ENCODE data around the gene PFDN4.

Gene PFDN4

DNA sequence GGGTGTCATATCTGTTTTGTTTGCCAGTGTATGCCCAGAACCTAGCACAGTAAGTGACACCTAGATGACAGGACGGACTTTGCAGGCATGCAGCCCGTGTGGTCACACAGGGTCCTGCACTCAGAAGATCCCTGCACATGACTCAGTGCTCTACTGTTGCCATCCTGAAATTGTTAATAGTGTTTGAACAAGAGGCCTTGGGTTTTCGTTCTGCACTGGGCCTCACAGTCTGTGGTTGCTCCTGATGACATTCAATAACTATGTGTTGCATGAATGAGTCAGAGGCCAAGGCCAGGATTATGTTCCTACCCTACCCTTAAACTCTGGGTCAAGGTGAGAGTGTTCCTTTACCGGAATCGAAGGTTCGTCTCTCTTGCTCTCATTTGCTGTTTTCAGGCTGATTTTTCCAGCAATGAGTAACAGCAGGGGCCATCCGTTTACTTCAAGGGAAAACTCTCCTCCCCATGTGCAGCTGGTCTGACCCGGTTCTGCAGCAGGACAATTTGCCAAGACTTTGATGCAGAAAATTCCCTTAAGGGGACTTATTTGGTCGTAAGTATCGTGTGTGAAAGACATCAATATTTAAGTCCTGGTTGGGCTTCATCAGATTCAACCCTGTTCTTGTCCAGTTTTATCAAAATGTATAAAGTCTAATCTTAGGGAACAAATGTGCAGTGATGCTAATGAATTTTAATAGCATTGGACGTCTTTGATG, 13.0 kb upstream of the PFDN4 start:
- H3K27ac ChIP-seq (ENCODE audit: low read depth, low read length): no peak overlapping the region

DNA sequence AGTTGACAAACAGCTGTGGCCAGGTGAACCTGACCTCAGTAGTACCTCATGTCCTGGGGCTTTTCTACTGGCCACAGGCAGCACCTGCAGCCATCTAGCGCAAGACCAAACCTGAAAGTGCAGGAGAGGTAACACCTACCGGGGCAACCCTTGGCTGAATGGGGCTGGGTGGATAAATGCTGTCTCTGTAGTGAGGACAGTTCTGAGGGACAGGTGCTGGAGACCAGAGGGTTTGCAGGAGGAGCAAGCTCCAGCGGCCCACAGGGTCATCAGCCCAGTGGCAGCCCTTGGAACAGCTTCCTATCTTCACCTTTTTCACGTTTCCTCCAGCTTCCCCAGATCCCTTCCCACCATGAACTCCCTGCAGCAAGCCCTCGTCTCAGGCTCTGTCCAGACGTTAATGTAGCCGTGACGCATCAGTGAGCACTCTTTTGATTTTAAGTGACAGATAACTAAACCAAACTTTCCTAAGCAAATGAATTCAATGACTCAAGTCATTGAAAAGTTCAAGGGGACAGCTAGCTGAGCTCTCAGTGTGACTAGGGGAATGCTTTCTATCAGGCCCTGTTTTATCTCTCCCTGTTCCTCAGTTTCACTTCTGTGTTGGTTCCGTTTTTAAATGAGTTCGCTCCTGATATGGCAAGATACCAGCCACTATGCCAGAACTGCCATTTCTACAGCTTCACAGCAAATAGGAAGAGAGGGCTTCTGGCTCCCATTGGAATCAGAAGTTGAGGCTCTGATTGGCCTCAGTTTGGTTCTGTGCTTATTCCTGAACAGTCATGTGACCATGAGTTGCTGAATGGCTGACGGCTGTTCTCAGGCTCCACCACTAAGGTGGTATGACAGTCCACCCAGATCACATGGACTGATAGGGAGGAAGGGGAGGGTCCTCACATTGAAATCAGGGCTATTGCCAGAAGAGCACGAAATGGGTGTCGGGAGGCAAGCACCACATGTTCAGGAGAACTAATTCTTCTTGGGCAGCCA, 12.1 kb upstream of the PFDN4 start:
- Histone ChIP-seq H3K27ac (ENCODE audit: low read depth, low read length) (no peak overlapping the region), H3K4me3 (ENCODE audit: low read depth in 1 of 2, low read length in 2 of 2) (no peak overlapping the region), H3K4me1 (ENCODE audit: insufficient read depth, low read length) (no peaks in the 10 kb centered on the region), H3K27me3 (ENCODE audit: control insufficient read depth in 1 of 2, insufficient read depth in 2 of 2, low read length in 2 of 2) (no peaks in the 10 kb centered on the region), H3K9ac (ENCODE audit: low read length) (no peak overlapping the region), H3K36me3 (ENCODE audit: insufficient read depth, low read length) (no peaks in the 10 kb centered on the region), H3K9me3 (ENCODE audit: low read length) (no peaks in the 10 kb centered on the region)

More for the DNA sequence above, 13.0 kb upstream of the PFDN4 start:
- H3K27me3 ChIP-seq (ENCODE audit: control insufficient read depth in 1 of 2, insufficient read depth in 2 of 2, low read length in 2 of 2): no peaks in the 10 kb centered on the region
- no peaks in the 10 kb centered on the region for H3K4me1 ChIP-seq (ENCODE audit: insufficient read depth, low read length)
- no peak overlapping the region for H3K4me3 ChIP-seq (ENCODE audit: low read depth in 1 of 2, low read length in 2 of 2)
- no peaks in the 10 kb centered on the region for H3K9me3 ChIP-seq (ENCODE audit: low read length)
- H3K9ac ChIP-seq (ENCODE audit: low read length): no peak overlapping the region
- no peaks in the 10 kb centered on the region for H3K36me3 ChIP-seq (ENCODE audit: insufficient read depth, low read length)

DNA sequence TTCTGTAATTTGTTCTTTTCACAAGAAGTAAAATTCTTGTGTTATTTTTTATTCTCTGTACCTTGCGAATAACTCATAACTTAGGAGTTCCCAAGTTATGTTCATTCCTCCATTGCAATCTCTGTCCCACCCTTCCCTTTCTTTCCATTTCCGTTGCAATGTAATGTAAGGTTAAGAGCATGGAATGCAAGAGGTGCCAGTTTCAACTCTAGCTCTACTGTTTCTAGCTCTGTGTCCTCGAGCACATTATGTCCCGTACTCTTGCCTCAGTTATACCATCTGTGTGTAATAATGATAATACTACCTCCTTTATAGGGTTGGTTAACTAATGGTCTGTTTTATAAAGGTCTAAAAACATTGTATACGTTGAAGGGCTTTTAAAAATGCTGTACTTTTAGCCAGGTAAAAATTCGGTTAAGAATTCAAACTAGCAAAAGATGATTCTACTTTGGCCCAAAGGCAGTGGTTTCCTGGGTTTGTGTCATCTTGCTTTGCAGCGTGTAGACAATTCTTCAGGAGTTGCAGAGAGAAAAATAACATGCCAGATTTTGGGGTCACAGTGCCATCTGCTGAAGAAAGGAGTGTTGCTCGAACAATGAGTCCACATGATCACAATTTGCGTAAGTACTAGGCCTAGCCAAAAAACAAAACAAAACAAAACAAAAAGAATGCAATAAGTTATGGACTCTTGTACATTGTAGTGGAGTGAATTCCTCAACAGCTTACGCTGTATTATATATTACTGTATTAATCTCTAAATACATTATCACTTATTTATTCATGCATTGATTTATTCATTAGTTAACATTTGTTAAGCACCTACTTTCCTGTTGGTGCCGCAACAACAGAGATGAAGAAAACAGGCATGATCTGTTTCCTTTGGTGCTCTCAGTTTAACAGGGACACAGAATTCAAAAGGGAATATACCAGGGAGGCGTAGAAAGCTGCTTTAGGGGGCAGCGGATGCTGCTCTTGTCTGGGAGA, 10.0 kb upstream of the PFDN4 start:
- Histone ChIP-seq H3K9ac (ENCODE audit: low read length) (no peak overlapping the region), H3K9me3 (ENCODE audit: low read length) (no peaks in the 10 kb centered on the region), H3K4me1 (ENCODE audit: insufficient read depth, low read length) (no peaks in the 10 kb centered on the region), H3K27me3 (ENCODE audit: control insufficient read depth in 1 of 2, insufficient read depth in 2 of 2, low read length in 2 of 2) (no peaks in the 10 kb centered on the region), H3K36me3 (ENCODE audit: insufficient read depth, low read length) (no peaks in the 10 kb centered on the region), H3K27ac (ENCODE audit: low read depth, low read length) (no peak overlapping the region), H3K4me3 (ENCODE audit: low read depth in 1 of 2, low read length in 2 of 2) (no peak overlapping the region)

DNA sequence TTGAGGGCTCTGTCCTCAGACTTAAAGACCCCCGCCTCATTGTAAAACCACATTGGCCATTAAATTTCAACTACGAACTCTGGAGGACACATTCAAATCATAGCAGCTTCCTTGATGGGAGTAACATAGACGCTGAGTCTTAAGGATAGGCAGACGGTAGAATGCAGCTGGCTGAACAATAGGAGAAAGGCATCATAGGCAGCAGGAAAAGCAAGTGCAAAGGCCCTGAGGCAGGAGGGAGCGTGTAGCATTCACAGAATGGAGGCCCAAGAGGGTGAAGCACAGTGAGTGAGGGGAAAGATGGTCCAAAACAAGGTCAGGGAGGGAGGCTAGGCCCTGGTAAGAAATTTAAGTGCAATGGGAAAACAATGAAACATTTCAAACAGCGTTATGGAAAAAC, 8.6 kb upstream of the PFDN4 start:
- Histone ChIP-seq H3K9ac (ENCODE audit: low read length) (no peak overlapping the region), H3K27me3 (ENCODE audit: control insufficient read depth in 1 of 2, insufficient read depth in 2 of 2, low read length in 2 of 2) (no peaks in the 10 kb centered on the region), H3K9me3 (ENCODE audit: low read length) (no peaks in the 10 kb centered on the region)

DNA sequence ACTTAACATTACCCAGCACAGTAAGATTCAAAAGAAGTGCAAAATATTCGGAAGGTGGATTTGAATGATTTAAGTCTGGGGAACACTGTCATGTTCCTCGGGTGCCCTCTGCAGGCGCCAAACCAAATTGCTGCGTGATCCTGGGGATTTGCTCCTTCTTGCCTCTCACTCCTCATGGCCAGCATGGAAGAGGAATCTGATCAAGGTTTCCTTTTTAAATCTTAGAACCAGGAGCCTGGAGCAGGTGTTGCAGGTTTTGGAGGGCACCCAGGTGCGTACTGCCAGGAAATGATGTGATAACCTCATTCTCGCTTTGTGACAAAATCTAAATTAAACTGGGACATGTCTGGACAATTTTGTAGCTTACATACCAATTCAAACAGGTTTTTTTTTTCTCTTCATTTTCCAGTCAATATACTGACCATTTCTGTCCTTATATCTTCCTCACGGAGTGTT, 8.1 kb upstream of the PFDN4 start:
- H3K9ac ChIP-seq (ENCODE audit: low read length): no peak overlapping the region
- H3K4me1 ChIP-seq (ENCODE audit: insufficient read depth, low read length): no peaks in the 10 kb centered on the region
- no peaks in the 10 kb centered on the region for H3K9me3 ChIP-seq (ENCODE audit: low read length)
- H3K4me3 ChIP-seq (ENCODE audit: low read depth in 1 of 2, low read length in 2 of 2): no peak overlapping the region
- H3K27ac ChIP-seq (ENCODE audit: low read depth, low read length): no peak overlapping the region
- H3K36me3 ChIP-seq (ENCODE audit: insufficient read depth, low read length): no peaks in the 10 kb centered on the region
- H3K27me3 ChIP-seq (ENCODE audit: control insufficient read depth in 1 of 2, insufficient read depth in 2 of 2, low read length in 2 of 2): no peaks in the 10 kb centered on the region

More for the DNA sequence above, 8.6 kb upstream of the PFDN4 start:
- no peaks in the 10 kb centered on the region for H3K36me3 ChIP-seq (ENCODE audit: insufficient read depth, low read length)
- H3K27ac ChIP-seq (ENCODE audit: low read depth, low read length): no peak overlapping the region
- no peaks in the 10 kb centered on the region for H3K4me1 ChIP-seq (ENCODE audit: insufficient read depth, low read length)
- no peak overlapping the region for H3K4me3 ChIP-seq (ENCODE audit: low read depth in 1 of 2, low read length in 2 of 2)

DNA sequence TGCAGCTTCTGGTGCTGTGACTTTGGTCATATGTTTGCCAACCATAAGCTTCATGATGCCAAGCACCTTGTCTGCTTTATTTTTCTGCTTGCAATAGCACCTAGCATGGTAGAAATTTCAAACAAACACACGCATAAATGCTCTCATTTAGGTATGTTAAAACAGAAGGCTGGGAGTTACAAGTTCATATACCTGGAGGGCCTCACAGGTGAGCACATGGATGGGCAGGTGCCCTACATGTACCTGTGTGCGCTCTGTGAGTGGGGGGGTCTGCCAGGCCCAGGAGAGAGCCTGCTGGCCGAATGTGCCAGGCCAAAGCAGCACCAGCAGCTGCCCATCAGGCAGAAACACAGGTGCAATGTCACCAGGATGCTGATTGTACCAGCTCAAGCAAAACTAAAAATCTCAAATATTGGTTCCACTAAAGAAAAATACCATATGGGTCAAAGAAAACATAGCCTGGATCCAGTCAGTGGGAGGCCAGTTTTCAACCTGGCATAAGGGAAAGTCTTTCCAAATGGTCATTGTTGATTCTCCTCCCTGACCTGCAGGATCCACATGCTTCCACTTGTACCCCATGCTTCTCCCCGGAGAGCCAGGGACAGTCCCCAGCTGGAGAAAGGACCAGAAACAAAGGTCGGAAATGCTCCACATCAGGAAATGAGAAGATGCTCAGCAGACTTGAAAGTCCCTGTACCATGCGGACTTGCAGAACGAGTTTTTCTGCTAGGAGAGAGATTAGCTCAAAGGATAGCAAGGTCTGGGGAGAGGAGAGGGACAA, 7.2 kb upstream of the PFDN4 start:
- Histone ChIP-seq H3K27me3 (ENCODE audit: control insufficient read depth in 1 of 2, insufficient read depth in 2 of 2, low read length in 2 of 2) (no peaks in the 10 kb centered on the region), H3K27ac (ENCODE audit: low read depth, low read length) (no peak overlapping the region), H3K9ac (ENCODE audit: low read length) (no peak overlapping the region), H3K4me1 (ENCODE audit: insufficient read depth, low read length) (no peaks in the 10 kb centered on the region), H3K4me3 (ENCODE audit: low read depth in 1 of 2, low read length in 2 of 2) (no peak overlapping the region), H3K36me3 (ENCODE audit: insufficient read depth, low read length) (no peaks in the 10 kb centered on the region), H3K9me3 (ENCODE audit: low read length) (no peaks in the 10 kb centered on the region)

DNA sequence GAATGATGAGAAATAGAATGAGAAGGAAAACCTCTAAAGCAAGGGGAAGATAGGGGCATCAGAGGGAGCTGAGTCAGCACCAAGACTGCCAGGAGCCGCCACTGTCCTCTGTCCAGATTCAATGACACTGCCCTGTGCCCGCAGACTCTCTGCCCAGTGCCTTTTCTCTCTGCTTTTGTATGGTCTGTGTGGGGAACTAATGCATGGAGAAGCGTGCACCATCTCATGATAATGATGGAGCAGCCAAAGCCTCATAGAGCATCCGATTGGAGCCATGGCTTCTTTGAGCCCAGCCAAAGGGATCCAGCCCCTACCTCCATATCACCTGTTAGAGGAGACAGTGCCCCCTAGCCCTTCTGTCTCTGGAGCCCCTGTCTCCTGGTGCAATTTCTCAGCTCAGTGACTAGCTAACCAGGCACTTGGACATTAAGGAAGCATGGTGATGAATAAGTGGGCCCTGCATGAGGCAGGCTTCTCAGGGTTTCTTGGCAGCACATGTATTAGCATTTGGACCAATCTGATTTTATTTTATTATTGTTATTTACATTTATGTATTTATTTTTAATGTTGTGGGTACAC, 6.5 kb upstream of the PFDN4 start:
- no peaks in the 10 kb centered on the region for H3K27me3 ChIP-seq (ENCODE audit: control insufficient read depth in 1 of 2, insufficient read depth in 2 of 2, low read length in 2 of 2)
- no peaks in the 10 kb centered on the region for H3K36me3 ChIP-seq (ENCODE audit: insufficient read depth, low read length)
- H3K4me3 ChIP-seq (ENCODE audit: low read depth in 1 of 2, low read length in 2 of 2): no peak overlapping the region
- no peak overlapping the region for H3K27ac ChIP-seq (ENCODE audit: low read depth, low read length)
- no peaks in the 10 kb centered on the region for H3K4me1 ChIP-seq (ENCODE audit: insufficient read depth, low read length)
- no peak overlapping the region for H3K9ac ChIP-seq (ENCODE audit: low read length)
- no peaks in the 10 kb centered on the region for H3K9me3 ChIP-seq (ENCODE audit: low read length)

DNA sequence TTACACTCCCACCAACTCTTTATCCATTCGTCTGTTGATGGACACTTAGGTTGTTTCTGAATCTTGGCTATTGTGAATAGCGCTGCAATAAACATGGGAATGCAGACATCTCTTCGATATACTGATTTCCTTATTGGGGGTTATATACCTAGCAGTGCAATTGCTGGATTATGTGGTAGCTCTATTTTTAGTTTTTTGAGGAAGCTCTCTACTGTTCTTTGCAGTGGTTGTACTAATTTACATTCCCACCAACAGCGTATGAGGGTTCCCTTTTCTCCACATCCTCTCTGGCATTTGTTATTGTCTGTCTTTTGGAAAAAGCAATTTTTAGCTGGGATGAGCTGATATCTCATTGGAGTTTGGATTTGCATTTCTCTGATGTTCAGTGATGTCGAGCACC, 4.6 kb upstream of the PFDN4 start:
- Histone ChIP-seq H3K9me3 (ENCODE audit: low read length) (no peaks in the 10 kb centered on the region), H3K27me3 (ENCODE audit: control insufficient read depth in 1 of 2, insufficient read depth in 2 of 2, low read length in 2 of 2) (no peaks in the 10 kb centered on the region), H3K4me1 (ENCODE audit: insufficient read depth, low read length) (no peaks in the 10 kb centered on the region), H3K27ac (ENCODE audit: low read depth, low read length) (no peak overlapping the region), H3K9ac (ENCODE audit: low read length) (no peak overlapping the region), H3K36me3 (ENCODE audit: insufficient read depth, low read length) (no peaks in the 10 kb centered on the region), H3K4me3 (ENCODE audit: low read depth in 1 of 2, low read length in 2 of 2) (no peak overlapping the region)

DNA sequence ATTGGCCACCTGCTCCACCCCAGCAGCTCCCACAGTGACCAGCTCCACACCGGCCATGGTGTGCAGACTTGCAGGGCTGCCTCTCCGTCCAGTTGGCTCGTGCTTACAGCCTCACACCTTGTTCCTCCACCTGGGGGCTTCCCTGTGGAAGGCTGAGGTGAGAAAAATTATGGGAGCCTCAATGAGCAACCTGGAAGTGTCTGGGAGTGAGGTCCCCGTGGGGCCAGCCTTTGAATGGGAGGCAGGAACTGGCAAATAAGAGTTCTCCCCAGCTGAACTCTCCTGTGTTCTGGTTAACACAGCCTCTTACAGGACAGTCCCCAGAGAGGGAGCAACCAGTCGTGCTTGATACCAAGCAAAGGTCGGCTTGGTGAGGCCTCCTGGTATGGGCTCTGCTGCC, 3.8 kb upstream of the PFDN4 start:
- Histone ChIP-seq H3K4me3 (ENCODE audit: low read depth in 1 of 2, low read length in 2 of 2) (no peak overlapping the region), H3K27ac (ENCODE audit: low read depth, low read length) (no peak overlapping the region), H3K4me1 (ENCODE audit: insufficient read depth, low read length) (peaks cover 3% of the 10 kb centered on the region), H3K9ac (ENCODE audit: low read length) (no peak overlapping the region), H3K36me3 (ENCODE audit: insufficient read depth, low read length) (no peaks in the 10 kb centered on the region), H3K27me3 (ENCODE audit: control insufficient read depth in 1 of 2, insufficient read depth in 2 of 2, low read length in 2 of 2) (no peaks in the 10 kb centered on the region), H3K9me3 (ENCODE audit: low read length) (no peaks in the 10 kb centered on the region)

DNA sequence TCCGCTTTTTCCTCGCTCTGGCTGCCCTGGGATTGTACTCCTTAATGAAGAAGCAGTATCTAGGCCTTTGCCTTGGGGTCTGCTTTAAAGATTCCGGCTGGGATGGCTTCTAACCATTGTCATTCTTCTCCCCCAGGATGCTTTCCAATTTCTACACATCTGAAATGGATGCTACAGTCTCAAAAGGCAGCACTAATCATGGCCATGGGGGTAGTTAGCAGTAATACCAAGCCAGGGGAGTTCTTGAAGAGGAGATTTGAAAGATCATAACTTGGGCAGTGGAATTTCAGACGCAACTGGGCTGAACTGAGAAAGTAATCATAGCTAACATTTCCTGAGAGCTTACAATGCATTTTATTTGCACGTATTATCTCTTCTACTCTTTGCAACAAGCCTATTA, 3.4 kb upstream of the PFDN4 start:
- no peak overlapping the region for H3K9ac ChIP-seq (ENCODE audit: low read length)
- peaks cover 7% of the 10 kb centered on the region for H3K4me1 ChIP-seq (ENCODE audit: insufficient read depth, low read length)
- no peak overlapping the region for H3K27ac ChIP-seq (ENCODE audit: low read depth, low read length)
- H3K9me3 ChIP-seq (ENCODE audit: low read length): no peaks in the 10 kb centered on the region
- H3K27me3 ChIP-seq (ENCODE audit: control insufficient read depth in 1 of 2, insufficient read depth in 2 of 2, low read length in 2 of 2): no peaks in the 10 kb centered on the region
- no peaks in the 10 kb centered on the region for H3K36me3 ChIP-seq (ENCODE audit: insufficient read depth, low read length)
- H3K4me3 ChIP-seq (ENCODE audit: low read depth in 1 of 2, low read length in 2 of 2): no peak overlapping the region
